KMS-11 (cell line): ENCODE data around the gene ZDHHC21.

Source experiments
- H2AFZ ChIP-seq: fragments of 200-600 bp; sonication (generic); 2 replicates; pipeline ENCODE4 v1.6.1; 2016; ENCODE audit warnings: antibody characterized with exemption, mixed run types, low read depth
- H3K27ac ChIP-seq: fragments of 200-600 bp; sonication (generic); 2 replicates; pipeline ENCODE4 v1.6.1; 2016; ENCODE audit warnings: mild to moderate bottlenecking, mixed run types
- H3K27me3 ChIP-seq: fragments of 200-600 bp; sonication (generic); 2 replicates; pipeline ENCODE4 v1.6.1; 2017; ENCODE audit warnings: mild to moderate bottlenecking, low read depth, mixed run types, moderate library complexity; ENCODE audit not compliant: insufficient read depth
- H3K36me3 ChIP-seq: fragments of 200-600 bp; sonication (generic); 2 replicates; pipeline ENCODE4 v1.6.1; 2017; ENCODE audit warnings: mild to moderate bottlenecking, mixed run types; ENCODE audit not compliant: insufficient read depth
- H3K4me1 ChIP-seq: fragments of 200-600 bp; sonication (generic); 2 replicates; pipeline ENCODE4 v1.6.1; 2016; ENCODE audit warnings: mild to moderate bottlenecking, low read depth, mixed run types; ENCODE audit not compliant: poor library complexity, severe bottlenecking
- H3K4me2 ChIP-seq: fragments of 200-600 bp; sonication (generic); 2 replicates; pipeline ENCODE4 v1.7.0; 2016; ENCODE audit warnings: mild to moderate bottlenecking, mixed run types
- H3K4me3 ChIP-seq: fragments of 200-600 bp; sonication (generic); IDR thresholded peaks from 2 replicates; pipeline ENCODE4 v1.6.1; 2017; ENCODE audit warnings: low read depth, low read length, mixed read lengths; ENCODE audit not compliant: insufficient read depth
- H3K79me2 ChIP-seq: fragments of 200-600 bp; sonication (generic); 2 replicates; pipeline ENCODE4 v1.6.1; 2016; ENCODE audit warnings: low read depth, mixed run types; ENCODE audit not compliant: insufficient read depth
- H3K9ac ChIP-seq: fragments of 200-600 bp; sonication (generic); 2 replicates; pipeline ENCODE4 v1.6.1; 2016; ENCODE audit warnings: mild to moderate bottlenecking, mixed run types
- H4K20me1 ChIP-seq: fragments of 200-600 bp; sonication (generic); 2 replicates; pipeline ENCODE4 v1.6.1; 2016; ENCODE audit warnings: mild to moderate bottlenecking, mixed run types; ENCODE audit not compliant: insufficient read depth
- CTCF ChIP-seq: fragments of 200-600 bp; sonication (generic); conservative IDR thresholded peaks from 2 replicates; pipeline ENCODE4 v1.6.1; 2017; ENCODE audit warnings: low read depth, mild to moderate bottlenecking, antibody characterized with exemption, low read length, moderate library complexity, mixed read lengths

Gene ZDHHC21

GRCh38 chr9:14654932-14655331 lies 38.3 kb downstream of the ZDHHC21 start:
- no peaks in the 10 kb centered on the region for H3K36me3 ChIP-seq
- H3K4me1 ChIP-seq = no peaks in the 10 kb centered on the region
- H3K4me3 ChIP-seq = no peak overlapping the region
- H3K27me3 ChIP-seq = no peaks in the 10 kb centered on the region
- H4K20me1 ChIP-seq = no peaks in the 10 kb centered on the region
- H3K27ac ChIP-seq = no peak overlapping the region
- H3K79me2 ChIP-seq = no peaks in the 10 kb centered on the region
- no peak for TF ChIP-seq CTCF
- H3K9ac ChIP-seq = no peak overlapping the region
- H2AFZ ChIP-seq = no peak overlapping the region
- no peak overlapping the region for H3K4me2 ChIP-seq

DNA sequence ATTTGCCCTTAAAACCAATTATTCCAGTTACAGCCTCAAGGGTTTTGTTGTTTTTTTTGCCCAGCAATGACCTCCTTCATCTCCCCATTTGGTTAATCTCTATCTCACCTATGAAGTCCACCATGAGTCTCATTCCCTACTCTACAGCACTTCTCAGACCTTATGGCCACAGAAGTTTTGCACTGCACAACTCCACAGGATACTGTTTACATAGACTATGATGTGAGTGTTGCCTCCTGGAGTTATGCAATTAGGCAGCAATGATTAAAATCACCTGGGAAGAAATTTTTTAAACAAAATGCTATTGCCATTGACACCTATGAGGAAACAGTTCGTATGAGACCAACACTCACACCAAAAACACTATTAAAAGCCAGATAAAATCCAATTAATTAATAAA lies 39.7 kb downstream of the ZDHHC21 start:
- Histone ChIP-seq H3K4me3 (no peak overlapping the region), H3K79me2 (no peaks in the 10 kb centered on the region), H3K9ac (no peak overlapping the region), H3K4me2 (no peak overlapping the region), H3K27me3 (no peaks in the 10 kb centered on the region), H3K27ac (no peak overlapping the region), H4K20me1 (no peaks in the 10 kb centered on the region), H2AFZ (no peak overlapping the region), H3K4me1 (no peaks in the 10 kb centered on the region), H3K36me3 (no peaks in the 10 kb centered on the region)
- TF ChIP-seq CTCF = no peak

- Histone ChIP-seq H3K27ac (no peak overlapping the region), H4K20me1 (no peaks in the 10 kb centered on the region), H3K4me2 (no peak overlapping the region), H3K4me1 (no peaks in the 10 kb centered on the region), H3K27me3 (no peaks in the 10 kb centered on the region), H3K9ac (no peak overlapping the region), H3K4me3 (no peak overlapping the region), H2AFZ (no peak overlapping the region), H3K79me2 (no peaks in the 10 kb centered on the region), H3K36me3 (no peaks in the 10 kb centered on the region)
- peak; percentile 54 for TF ChIP-seq CTCF
Measured at GRCh38 chr9:14652729-14653377, 40.4 kb downstream of the ZDHHC21 start.

GRCh38 chr9:14650596-14650995 lies 42.6 kb downstream of the ZDHHC21 start:
- no peak overlapping the region for H3K4me3 ChIP-seq
- no peaks in the 10 kb centered on the region for H4K20me1 ChIP-seq
- no peaks in the 10 kb centered on the region for H3K4me1 ChIP-seq
- no peak overlapping the region for H3K9ac ChIP-seq
- H3K4me2 ChIP-seq = no peak overlapping the region
- no peak for TF ChIP-seq CTCF
- no peak overlapping the region for H2AFZ ChIP-seq
- H3K27me3 ChIP-seq = no peaks in the 10 kb centered on the region
- no peaks in the 10 kb centered on the region for H3K79me2 ChIP-seq
- no peak overlapping the region for H3K27ac ChIP-seq
- no peaks in the 10 kb centered on the region for H3K36me3 ChIP-seq
